Fibroblast of lung (primary cell): ENCODE measurements around the gene SDC4. TPM values are rescaled to one million over a fixed set of nuclear protein-coding genes. Genes with fewer than 3 reads are reported as not detected.
A peak's percentile ranks its signal among the peaks of the same experiment; 100 is the strongest.

Experiments used
- DNase-seq, 2 donors: peaks; one replicate each; pipeline versions ENCODE4 v3.0.0 to v3.0.0-alpha.2; 2010; ENCODE audit warnings: low read depth in 2 of 2
- H2AFZ ChIP-seq: 2 replicates; pipeline ENCODE4 v1.5.1; 2012; ENCODE audit warnings: low read length, control low read depth, inconsistent platforms
- H3K27ac ChIP-seq: 2 replicates; pipeline ENCODE4 v1.5.1; 2011; ENCODE audit warnings: low read length, control low read depth; ENCODE audit not compliant: insufficient read depth
- H3K27me3 ChIP-seq: 2 replicates; pipeline ENCODE4 v1.5.1; 2011; ENCODE audit warnings: mild to moderate bottlenecking, low read length; ENCODE audit not compliant: control insufficient read depth, insufficient read depth
- H3K36me3 ChIP-seq: 2 replicates; pipeline ENCODE4 v1.5.1; 2011; ENCODE audit warnings: low read length; ENCODE audit not compliant: control insufficient read depth, insufficient read depth
- H3K4me1 ChIP-seq: 2 replicates; pipeline ENCODE4 v1.5.1; 2011; ENCODE audit warnings: low read length; ENCODE audit not compliant: control insufficient read depth, insufficient read depth; ENCODE audit errors: extremely low read depth
- H3K4me2 ChIP-seq: 2 replicates; pipeline ENCODE4 v1.5.1; 2011; ENCODE audit warnings: low read length, control low read depth; ENCODE audit not compliant: insufficient read depth; ENCODE audit errors: extremely low read depth
- H3K4me3 ChIP-seq, 4 experiments: fragments of 200-600 bp in 1 of 4; sonication (generic) in 1 of 4; replicated peaks in 1 of 4; 2 replicates each; pipeline ENCODE4 v1.5.1; 2011 to 2016; ENCODE audit warnings: low read length in 4 of 4, low read depth in 3 of 4, mild to moderate bottlenecking in 3 of 4, control low read depth in 2 of 4, inconsistent platforms in 1 of 4, mixed read lengths in 1 of 4; ENCODE audit not compliant: insufficient read depth in 1 of 4; ENCODE audit errors: control extremely low read depth in 1 of 4
- H3K79me2 ChIP-seq: 2 replicates; pipeline ENCODE4 v1.5.1; 2012; ENCODE audit warnings: mild to moderate bottlenecking, low read length, inconsistent platforms; ENCODE audit not compliant: control insufficient read depth, insufficient read depth
- H3K9ac ChIP-seq: 2 replicates; pipeline ENCODE4 v1.5.1; 2011; ENCODE audit warnings: mild to moderate bottlenecking, low read length, control low read depth; ENCODE audit not compliant: insufficient read depth
- H3K9me3 ChIP-seq: 2 replicates; pipeline ENCODE4 v1.5.1; 2012; ENCODE audit warnings: low read depth, low read length; ENCODE audit not compliant: control insufficient read depth, insufficient read depth
- H4K20me1 ChIP-seq: 2 replicates; pipeline ENCODE4 v1.5.1; 2011; ENCODE audit warnings: low read length; ENCODE audit not compliant: control insufficient read depth, insufficient read depth; ENCODE audit errors: extremely low read depth
- EZH2 ChIP-seq: IDR thresholded peaks from 2 replicates; pipeline ENCODE4 v1.5.1; 2012; ENCODE audit warnings: low read length, control low read depth, mild to moderate bottlenecking; ENCODE audit errors: missing control alignments
- polyA plus RNA-seq, 2 donors: library from polyadenylated mRNA; depleted of rRNA in 1 of 2; stranded (reverse) in 1 of 2; unstranded in 1 of 2; fragments of >200 nt; gene quantifications; 2 replicates each; pipeline ENCODE4 v1.2.1, GENCODE V29; 2011 to 2012; ENCODE audit warnings: missing spikeins in 1 of 2
- total RNA-seq: library from RNA; depleted of rRNA; stranded (reverse); fragments of >200 nt; gene quantifications from 2 replicates; pipeline ENCODE4 v1.2.1, GENCODE V29; 2014
- TF ChIP-seq, protein P1 (sequence below), 2 donors: IDR thresholded peaks in 1 of 2; conservative IDR thresholded peaks in 1 of 2; 1 replicate in 1 of 2; 2 replicates in 1 of 2; pipeline ENCODE4 v1.5.1; 2011 to 2012; ENCODE audit warnings: low read length in 2 of 2, control low read depth in 1 of 2, inconsistent platforms in 1 of 2, low read depth in 1 of 2, mild to moderate bottlenecking in 1 of 2

Gene SDC4
- total and polyA plus RNA-seq, 2 donors (not counting 1 experiment from before 2014, with no cell fraction given) = 175 to 312 TPM

- Histone ChIP-seq H3K4me2 (no peak overlapping the region), H2AFZ (no peak overlapping the region), H3K9ac (no peak overlapping the region), H3K36me3 (no peaks in the 10 kb centered on the region), H3K27me3 (peaks cover 17% of the 10 kb centered on the region), H4K20me1 (no peaks in the 10 kb centered on the region), H3K4me1 (no peaks in the 10 kb centered on the region), H3K9me3 (no peaks in the 10 kb centered on the region), H3K27ac (no peak overlapping the region), H3K4me3 (no peak overlapping the region), H3K79me2 (no peaks in the 10 kb centered on the region)
- no peak for DNase-seq
- TF ChIP-seq, protein P1, sequence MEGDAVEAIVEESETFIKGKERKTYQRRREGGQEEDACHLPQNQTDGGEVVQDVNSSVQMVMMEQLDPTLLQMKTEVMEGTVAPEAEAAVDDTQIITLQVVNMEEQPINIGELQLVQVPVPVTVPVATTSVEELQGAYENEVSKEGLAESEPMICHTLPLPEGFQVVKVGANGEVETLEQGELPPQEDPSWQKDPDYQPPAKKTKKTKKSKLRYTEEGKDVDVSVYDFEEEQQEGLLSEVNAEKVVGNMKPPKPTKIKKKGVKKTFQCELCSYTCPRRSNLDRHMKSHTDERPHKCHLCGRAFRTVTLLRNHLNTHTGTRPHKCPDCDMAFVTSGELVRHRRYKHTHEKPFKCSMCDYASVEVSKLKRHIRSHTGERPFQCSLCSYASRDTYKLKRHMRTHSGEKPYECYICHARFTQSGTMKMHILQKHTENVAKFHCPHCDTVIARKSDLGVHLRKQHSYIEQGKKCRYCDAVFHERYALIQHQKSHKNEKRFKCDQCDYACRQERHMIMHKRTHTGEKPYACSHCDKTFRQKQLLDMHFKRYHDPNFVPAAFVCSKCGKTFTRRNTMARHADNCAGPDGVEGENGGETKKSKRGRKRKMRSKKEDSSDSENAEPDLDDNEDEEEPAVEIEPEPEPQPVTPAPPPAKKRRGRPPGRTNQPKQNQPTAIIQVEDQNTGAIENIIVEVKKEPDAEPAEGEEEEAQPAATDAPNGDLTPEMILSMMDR (conservative IDR thresholded peaks at IDR 0.05 in 1 of 2, IDR thresholded peaks at IDR 0.05 in 1 of 2; ENCODE audit: low read depth in 1 of 2, low read length in 2 of 2) = no peak
- TF ChIP-seq EZH2 = no peak
Observed at GRCh38 chr20:45318386-45318939, 29.8 kb downstream of the SDC4 start.

- H2AFZ ChIP-seq = no peak overlapping the region
- H3K9me3 ChIP-seq = no peaks in the 10 kb centered on the region
- no peaks in the 10 kb centered on the region for H4K20me1 ChIP-seq
- H3K79me2 ChIP-seq = no peaks in the 10 kb centered on the region
- no peak overlapping the region for H3K4me2 ChIP-seq
- no peak for TF ChIP-seq EZH2
- TF ChIP-seq, protein P1 (conservative IDR thresholded peaks at IDR 0.05 in 1 of 2, IDR thresholded peaks at IDR 0.05 in 1 of 2; ENCODE audit: low read depth in 1 of 2, low read length in 2 of 2) = no peak
- H3K4me3 ChIP-seq = no peak overlapping the region
- no peak for DNase-seq
- no peaks in the 10 kb centered on the region for H3K36me3 ChIP-seq
- H3K27me3 ChIP-seq = peaks cover 17% of the 10 kb centered on the region
- no peak overlapping the region for H3K27ac ChIP-seq
- H3K4me1 ChIP-seq = no peaks in the 10 kb centered on the region
- H3K9ac ChIP-seq = no peak overlapping the region
Observed at GRCh38 chr20:45317826-45318225, 30.4 kb downstream of the SDC4 start.

DNA sequence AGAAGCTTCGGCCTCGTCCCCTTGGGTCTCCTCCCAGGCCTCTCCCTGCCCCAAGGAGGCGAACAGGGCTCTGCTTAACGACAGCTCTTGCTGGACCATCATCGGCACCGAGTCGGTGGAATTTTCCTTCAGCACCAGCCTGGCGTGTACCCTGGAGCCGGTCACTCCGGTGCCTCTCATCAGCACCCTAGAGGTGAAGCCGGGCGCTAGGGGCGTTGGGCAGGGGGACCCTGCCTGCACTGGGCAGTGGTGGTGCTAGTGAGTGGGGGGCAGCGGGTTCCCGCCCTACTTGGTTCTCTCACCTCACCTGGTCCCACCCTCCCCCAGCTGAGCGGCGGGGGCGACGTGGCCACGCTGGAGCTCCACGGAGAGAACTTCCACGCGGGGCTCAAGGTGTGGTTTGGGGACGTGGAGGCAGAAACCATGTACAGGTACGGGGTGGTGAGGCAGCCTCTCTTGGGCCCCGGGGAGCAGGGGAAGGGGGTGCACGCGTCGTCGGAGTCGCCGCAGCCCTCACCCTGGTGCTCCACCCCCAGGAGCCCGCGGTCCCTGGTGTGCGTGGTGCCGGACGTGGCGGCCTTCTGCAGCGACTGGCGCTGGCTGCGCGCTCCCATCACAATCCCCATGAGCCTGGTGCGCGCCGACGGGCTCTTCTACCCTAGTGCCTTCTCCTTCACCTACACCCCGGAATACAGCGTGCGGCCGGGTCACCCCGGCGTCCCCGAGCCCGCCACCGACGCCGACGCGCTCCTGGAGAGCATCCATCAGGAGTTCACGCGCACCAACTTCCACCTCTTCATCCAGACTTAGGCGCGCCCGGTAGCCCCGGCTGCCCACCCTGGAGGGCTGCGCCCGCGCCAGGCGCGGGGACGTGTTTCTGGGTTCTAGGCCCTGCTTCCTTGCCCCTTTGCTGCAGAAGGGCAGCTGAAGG lies 31.8 kb downstream of the SDC4 start:
- no peak for DNase-seq

More for the DNA sequence above, 31.8 kb downstream of the SDC4 start:
- peaks cover 17% of the 10 kb centered on the region for H3K27me3 ChIP-seq
- no peaks in the 10 kb centered on the region for H3K4me1 ChIP-seq
- H3K4me2 ChIP-seq = no peak overlapping the region
- no peaks in the 10 kb centered on the region for H3K9me3 ChIP-seq
- H3K79me2 ChIP-seq = no peaks in the 10 kb centered on the region
- H3K36me3 ChIP-seq = no peaks in the 10 kb centered on the region
- H3K4me3 ChIP-seq = no peak overlapping the region
- no peak overlapping the region for H3K27ac ChIP-seq
- no peak overlapping the region for H3K9ac ChIP-seq
- no peak overlapping the region for H2AFZ ChIP-seq
- TF ChIP-seq, protein P1 (conservative IDR thresholded peaks at IDR 0.05 in 1 of 2, IDR thresholded peaks at IDR 0.05 in 1 of 2; ENCODE audit: low read depth in 1 of 2, low read length in 2 of 2) = no peak
- peak; percentile 59 for TF ChIP-seq EZH2
- no peaks in the 10 kb centered on the region for H4K20me1 ChIP-seq
